GM12878 (cell line): Measurements from ENCODE around the gene SETBP1. TPM values are rescaled to one million over a fixed set of nuclear protein-coding genes. Genes with fewer than 3 reads are reported as not detected.

Experiments used
- ATAC-seq: fragments of 200-7000 bp; cut with Tn5 transposase; 3 replicates; pipeline ENCODE4 v1.9.1; 2020; ENCODE audit warnings: mild to moderate bottlenecking, moderate library complexity
- BruUV-seq: library from RNA; stranded (reverse); fragments of 400-500 nt; replicated peaks from 2 replicates; lab custom pipeline; 2021; lab: Mats Ljungman, UMichigan
- CTCF ChIA-PET: fragments of 300-600 bp; sonication (Branson Sonifier 250); formaldehyde crosslinking; extraction: SDS; loops from one replicate; lab custom pipeline; 2021; ENCODE audit warnings: inconsistent platforms; lab: Yijun Ruan, JAX
- POLR2A ChIA-PET: fragments of 350-600 bp; formaldehyde crosslinking; extraction: SDS; loops from one replicate; lab custom pipeline; 2021; ENCODE audit warnings: inconsistent platforms; lab: Charles Lee
- RAD21 ChIA-PET: fragments of 300-600 bp; sonication (Branson Sonifier 250); formaldehyde crosslinking; loops from one replicate; lab custom pipeline; 2023; ENCODE audit warnings: antibody characterized with exemption; ENCODE audit not compliant: unreplicated experiment; lab: Charles Lee
- SMC1A ChIA-PET: fragments of 300-600 bp; sonication (Branson Sonifier 250); formaldehyde crosslinking; loops from one replicate; lab custom pipeline; 2023; ENCODE audit not compliant: unreplicated experiment, uncharacterized antibody; lab: Charles Lee
- DNase-seq: peaks from one replicate; pipeline ENCODE4 v3.0.0-alpha.2; 2011; ENCODE audit warnings: low read depth, low spot score
- FAIRE-seq: peaks from 3 replicates; lab custom pipeline; 2011; peaks lifted over from hg19 to GRCh38; lab: Jason Lieb, UNC
- H2AFZ ChIP-seq: 2 replicates; pipeline ENCODE4 v1.6.0; 2011; ENCODE audit warnings: low read depth, low read length, control low read depth; ENCODE audit not compliant: control insufficient read depth
- H3K27ac ChIP-seq: 2 replicates; pipeline ENCODE4 v1.5.1; 2011; ENCODE audit warnings: control low read depth; ENCODE audit not compliant: control insufficient read depth, insufficient read depth
- H3K27me3 ChIP-seq, 2 experiments: replicated peaks in 1 of 2; 2 replicates each; pipeline versions ENCODE4 v1.6.0 to v1.6.1; 2011; ENCODE audit warnings: low read length in 1 of 2; ENCODE audit not compliant: control insufficient read depth in 2 of 2, insufficient read depth in 2 of 2
- H3K36me3 ChIP-seq, 2 experiments: 2 replicates each; pipeline ENCODE4 v1.5.1; 2011; ENCODE audit warnings: low read length in 1 of 2; ENCODE audit not compliant: control insufficient read depth in 2 of 2, insufficient read depth in 2 of 2
- H3K4me1 ChIP-seq: 2 replicates; pipeline ENCODE4 v1.6.1; 2011; ENCODE audit warnings: mild to moderate bottlenecking, low read length, moderate library complexity, mixed read lengths; ENCODE audit not compliant: control insufficient read depth, insufficient read depth
- H3K4me2 ChIP-seq: 2 replicates; pipeline ENCODE4 v1.6.0; 2011; ENCODE audit warnings: control low read depth; ENCODE audit not compliant: control insufficient read depth, insufficient read depth
- H3K4me3 ChIP-seq: fragments of 200-600 bp; sonication (generic); 2 replicates; pipeline ENCODE4 v1.5.1; 2016
- H3K79me2 ChIP-seq: 2 replicates; pipeline ENCODE4 v1.6.0; 2011; ENCODE audit warnings: low read length; ENCODE audit not compliant: control insufficient read depth, insufficient read depth
- H3K9ac ChIP-seq: 2 replicates; pipeline ENCODE4 v1.8.0; 2011; ENCODE audit warnings: low read length, control low read depth, mixed read lengths; ENCODE audit not compliant: control insufficient read depth, insufficient read depth
- H3K9me3 ChIP-seq: replicated peaks from 3 replicates; pipeline ENCODE4 v1.5.1; 2011; ENCODE audit warnings: mild to moderate bottlenecking, low read length; ENCODE audit not compliant: control insufficient read depth, insufficient read depth
- H4K20me1 ChIP-seq: 2 replicates; pipeline ENCODE4 v1.6.0; 2011; ENCODE audit not compliant: control insufficient read depth, insufficient read depth
- BRCA1 ChIP-seq: IDR thresholded peaks from 2 replicates; pipeline ENCODE4 v1.6.1; 2011; ENCODE audit warnings: low read depth, low read length, improper control_type of control experiment
- CHD4 ChIP-seq: fragments of 200-600 bp; sonication (generic); IDR thresholded peaks from 2 replicates; pipeline ENCODE4 v1.6.1; 2016; ENCODE audit warnings: mild to moderate bottlenecking
- MAX ChIP-seq: IDR thresholded peaks from 2 replicates; pipeline ENCODE4 v1.6.1; 2012; ENCODE audit warnings: low read depth, low read length, improper control_type of control experiment
- NFYA ChIP-seq: IDR thresholded peaks from 2 replicates; pipeline ENCODE4 v1.6.1; 2011; ENCODE audit warnings: low read depth, mild to moderate bottlenecking, low read length, improper control_type of control experiment, borderline replicate concordance
- RAD51 ChIP-seq: fragments of 450-650 bp; IDR thresholded peaks from 2 replicates; pipeline ENCODE4 v1.6.1; 2016; ENCODE audit warnings: moderate library complexity, mild to moderate bottlenecking, inconsistent platforms
- TCF12 ChIP-seq: IDR thresholded peaks from 2 replicates; pipeline ENCODE4 v1.6.1; 2011; ENCODE audit warnings: low read depth, mild to moderate bottlenecking, low read length
- ZBTB4 ChIP-seq: fragments of 450-650 bp; formaldehyde crosslinking; IDR thresholded peaks from 2 replicates; pipeline ENCODE4 v1.4.0; 2022; ENCODE audit warnings: mild to moderate bottlenecking, moderate library complexity
- WGBS: methylation state at CpG from one replicate; pipeline ENCODE4 v1.1.6; 2016; ENCODE audit warnings: low lambda C conversion rate; ENCODE audit not compliant: insufficient replicate concordance, insufficient coverage; ENCODE audit errors: missing lambda C conversion rate; 5-methylcytosine and 5-hydroxymethylcytosine counted together
- in situ Hi-C: fragments of 300-500 bp; cut with MboI; formaldehyde crosslinking; loops from 9 replicates; pipeline ENCODE4 v1.14.3; 2018; ENCODE audit warnings: mixed read lengths
- intact Hi-C: fragments of 100-400 bp; cut with micrococcal nuclease; formaldehyde crosslinking; loops from one replicate; pipeline ENCODE4 v1.14.2; 2022; ENCODE audit not compliant: unreplicated experiment
- polyA plus RNA-seq, 11 experiments: library from polyadenylated mRNA; depleted of rRNA in 4 of 11; unstranded in 6 of 11; stranded (reverse) in 5 of 11; fragments of >200 nt; fragmentation: Nextera tagmentation in 4 of 11; fragmentation: Illumina TruSeq in 1 of 11; extraction: Ambion mirVana in 4 of 11; extraction: Trizol in 1 of 11; gene quantifications; 1 replicate in 1 of 11; 2 replicates in 10 of 11; pipeline versions ENCODE4 v1.2.1 to v1.2.3, GENCODE V29; 2011 to 2016; ENCODE audit warnings: inconsistent platforms in 2 of 11, missing spikeins in 2 of 11, low read depth in 1 of 11
- total RNA-seq, 4 experiments: library from RNA; depleted of rRNA in 3 of 4; stranded (reverse); fragments of >200 nt in 3 of 4; fragmentation: Illumina TruSeq in 1 of 4; extraction: Trizol in 1 of 4; gene quantifications; 2 replicates each; pipeline versions ENCODE4 v1.2.1 to v1.2.3, GENCODE V29; 2013 to 2021

SETBP1 gene
- total and polyA plus RNA-seq, 10 of the 15 experiments (the other 5 are each of a cell fraction or from before 2014, with no cell fraction given) = 0.99 to 29.7 (median 8.3) TPM

- Histone ChIP-seq H3K9me3 (no peaks in the 10 kb centered on the region), H3K27ac (no peak overlapping the region), H3K27me3 (no peaks in the 10 kb centered on the region), H4K20me1 (no peaks in the 10 kb centered on the region), H2AFZ (no peak overlapping the region), H3K4me3 (no peak overlapping the region), H3K9ac (no peak overlapping the region), H3K79me2 (no peaks in the 10 kb centered on the region), H3K36me3 (no peaks in the 10 kb centered on the region; a peak in 1 of 4 replicates), H3K4me1 (no peaks in the 10 kb centered on the region), H3K4me2 (no peak overlapping the region)
- ChIA-PET POLR2A (no interaction called here), RAD21 (interaction anchor here (1.5 kb wide), 1 partner anchor 18 kb away, joined by 3 read pairs; no protein-coding TSS in a partner anchor), SMC1A (interaction anchor here (0.9 to 1.5 kb wide), 6 partner anchors 9 to 82 kb away, joined by 3 to 6 read pairs (median 3); no protein-coding TSS in a partner anchor), CTCF (interaction anchor here (1.1 to 1.7 kb wide), 2 partner anchors 9 to 118 kb away, joined by 4 to 5 read pairs; no protein-coding TSS in a partner anchor)
- BruUV-seq = no TSS peak
- no peak for TF ChIP-seq TCF12
- TF ChIP-seq NFYA = no peak
- TF ChIP-seq BRCA1 = no peak
- no peak for TF ChIP-seq ZBTB4 (CRISPR knock-in tag)
- no peak for TF ChIP-seq RAD51
- no peak for TF ChIP-seq CHD4
- no peak for TF ChIP-seq MAX
- FAIRE-seq (no peak), DNase-seq (no peak), ATAC-seq (no peak)
- in situ Hi-C loops = no loop called here
- intact Hi-C loops = no loop called here
- WGBS = 86% methylated on average over 10 of the region's 10 CpGs
These were observed 96.9 kb downstream of the SETBP1 start for GRCh38 chr18:44777457-44778192.
